Measurements from ENCODE around the gene CELA2A.
"Not testable (repeated sequence)": the region's sequence is repeated elsewhere in the genome, so short reads cannot be mapped to it uniquely, and the experiment has no call there.

The CELA2A gene

DNA sequence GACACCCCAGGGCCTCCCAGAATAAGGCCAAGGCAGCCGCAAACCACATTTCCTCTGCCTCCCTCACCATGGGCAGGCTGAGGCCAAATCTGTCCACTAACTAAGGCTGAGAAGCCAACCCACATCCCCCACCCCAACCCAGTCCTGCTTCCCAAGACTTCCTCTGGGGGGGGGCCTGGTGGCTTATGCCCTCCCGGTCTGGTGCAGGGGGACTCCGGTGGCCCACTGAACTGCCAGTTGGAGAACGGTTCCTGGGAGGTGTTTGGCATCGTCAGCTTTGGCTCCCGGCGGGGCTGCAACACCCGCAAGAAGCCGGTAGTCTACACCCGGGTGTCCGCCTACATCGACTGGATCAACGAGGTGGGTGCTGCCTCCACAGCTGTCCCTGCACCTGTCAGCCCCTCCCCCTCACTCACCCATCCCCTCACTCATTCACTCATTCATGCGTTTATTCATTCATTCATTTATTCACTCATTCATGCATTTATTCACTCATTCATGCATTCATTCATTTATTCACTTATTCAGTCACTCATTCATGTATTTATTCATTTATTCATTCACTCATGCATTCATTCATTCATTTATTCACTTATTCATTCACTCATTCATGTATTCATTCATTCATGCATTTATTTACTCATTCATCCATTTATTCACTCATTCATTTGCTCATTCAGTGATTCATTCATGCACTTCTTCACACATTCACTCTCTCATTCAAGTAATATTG is 11.0 kb upstream of the CELA2A start:
- DNase-seq (ENCODE audit: low spot score): no peak

DNA sequence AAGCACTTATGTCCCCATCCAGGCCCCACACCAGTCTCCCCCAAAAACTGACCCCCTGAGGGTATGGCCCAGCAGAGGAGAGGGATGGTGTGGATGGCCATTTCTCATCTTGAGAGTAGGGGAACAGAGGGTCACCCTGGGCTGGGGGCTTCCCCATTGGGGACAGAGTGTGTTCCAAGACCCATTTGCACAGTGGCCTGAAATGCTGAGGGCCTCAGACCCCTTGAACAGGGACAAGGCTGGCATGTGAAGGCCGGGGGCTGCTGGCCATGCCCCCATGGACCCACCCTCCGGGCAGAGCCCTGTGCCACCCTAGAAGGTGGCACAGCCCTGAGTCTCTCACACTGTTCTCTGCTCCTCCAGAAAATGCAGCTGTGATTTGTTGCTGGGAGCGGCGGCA is 10.3 kb upstream of the CELA2A start:
- no peak for DNase-seq (ENCODE audit: low spot score)

DNA sequence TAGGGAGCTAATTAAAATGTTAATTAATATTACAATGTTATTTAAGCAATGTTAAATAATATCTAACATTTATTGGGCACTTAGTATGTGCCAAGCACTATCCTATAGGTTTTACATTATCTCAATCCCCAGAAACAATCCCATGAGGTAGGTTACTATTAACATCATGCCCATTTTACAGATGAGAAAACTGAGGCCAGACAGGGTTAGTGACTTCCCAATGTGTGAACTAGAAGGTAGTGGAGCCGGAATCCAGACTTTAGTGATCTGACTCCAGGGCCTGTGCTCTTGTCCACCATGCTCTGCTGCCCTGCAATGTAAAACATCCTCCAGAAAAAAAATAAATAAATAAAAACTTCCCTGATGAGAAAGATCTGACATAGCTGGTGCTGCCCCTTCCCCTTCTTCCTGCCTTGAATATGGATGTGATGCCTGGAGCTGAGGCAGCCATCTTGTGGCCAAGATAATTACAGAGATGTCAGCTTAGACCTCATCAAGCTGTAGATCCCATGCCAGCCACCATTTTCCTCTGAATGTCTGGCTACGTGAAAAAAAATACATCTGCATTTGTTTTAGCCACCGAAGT is 7.6 kb upstream of the CELA2A start:
- no peak for DNase-seq (ENCODE audit: low spot score)

DNA sequence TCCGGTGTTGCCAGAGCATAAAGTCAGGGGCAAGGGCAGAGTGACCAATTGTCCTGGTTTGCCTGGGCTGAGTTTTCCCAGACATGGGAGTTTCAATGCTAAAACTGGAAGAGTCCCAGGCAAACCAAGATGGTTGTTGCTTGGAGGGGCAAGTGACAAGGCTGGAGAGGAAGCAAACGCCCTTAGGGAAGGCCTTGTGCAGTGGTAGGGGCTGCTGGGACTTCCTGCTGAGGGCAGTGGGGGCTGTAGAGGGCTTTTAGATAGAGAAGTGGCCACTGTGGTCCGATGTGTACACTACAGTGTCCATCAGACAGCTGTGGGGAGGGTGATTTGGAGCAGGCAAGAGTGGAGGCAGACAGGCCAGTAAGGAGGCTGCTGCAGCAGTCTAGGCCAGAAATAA is 7.0 kb upstream of the CELA2A start:
- no peak for DNase-seq (ENCODE audit: low spot score)

DNA sequence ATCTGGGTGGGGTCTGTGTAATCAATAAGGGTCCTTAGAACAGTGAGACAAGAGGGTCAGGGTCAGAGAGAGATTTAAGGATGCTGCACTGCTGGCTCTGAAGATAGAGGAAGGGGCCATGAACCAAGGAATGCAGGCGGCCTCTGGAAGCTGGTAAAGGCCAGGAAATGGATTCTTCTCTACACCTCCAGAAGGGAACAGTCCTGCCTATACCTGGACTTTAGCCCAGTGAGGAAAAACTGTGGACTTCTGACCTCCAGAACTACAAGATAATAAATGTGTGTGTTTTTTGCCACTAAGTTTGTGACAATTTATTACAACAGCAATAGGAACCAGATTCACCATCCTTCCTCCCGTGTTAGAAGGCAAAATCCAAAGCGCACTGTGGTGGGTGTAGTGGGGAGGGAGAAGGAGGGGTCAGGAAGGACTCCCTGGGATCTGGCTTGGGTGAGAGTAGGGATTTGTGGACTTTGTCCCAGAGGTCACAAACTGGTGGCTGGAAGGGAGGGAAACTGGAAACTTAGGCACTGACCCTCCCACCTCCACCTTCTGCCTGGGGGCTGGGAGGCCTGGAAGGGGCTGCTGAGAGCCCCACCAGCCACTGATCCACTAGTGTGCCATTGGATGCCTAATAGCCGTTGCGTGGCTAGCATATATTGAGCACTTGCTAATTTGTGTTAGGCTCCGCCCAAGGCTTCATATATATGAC is 5.4 kb upstream of the CELA2A start:
- no peak for DNase-seq (ENCODE audit: low spot score)

DNA sequence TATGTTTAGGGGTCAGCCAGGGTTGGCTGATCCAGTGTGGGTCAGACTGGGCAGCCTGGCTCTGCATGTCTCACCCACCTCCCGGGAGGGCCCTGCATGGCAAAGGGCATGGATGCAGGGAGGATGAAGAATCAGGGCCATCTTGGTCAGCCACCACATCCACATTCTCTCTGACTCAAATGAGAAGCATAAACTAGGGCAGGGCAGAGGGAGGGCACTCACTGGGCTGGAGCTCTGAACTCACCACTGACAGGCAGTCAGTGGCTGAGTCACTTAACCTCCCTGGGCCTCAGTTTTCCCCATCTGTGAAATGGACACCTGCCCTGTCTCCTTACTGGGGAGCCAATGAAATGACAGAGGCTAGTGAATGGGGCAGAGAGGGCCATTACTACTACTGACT is 4.3 kb upstream of the CELA2A start:
- DNase-seq (ENCODE audit: low spot score): peak; percentile 41

DNA sequence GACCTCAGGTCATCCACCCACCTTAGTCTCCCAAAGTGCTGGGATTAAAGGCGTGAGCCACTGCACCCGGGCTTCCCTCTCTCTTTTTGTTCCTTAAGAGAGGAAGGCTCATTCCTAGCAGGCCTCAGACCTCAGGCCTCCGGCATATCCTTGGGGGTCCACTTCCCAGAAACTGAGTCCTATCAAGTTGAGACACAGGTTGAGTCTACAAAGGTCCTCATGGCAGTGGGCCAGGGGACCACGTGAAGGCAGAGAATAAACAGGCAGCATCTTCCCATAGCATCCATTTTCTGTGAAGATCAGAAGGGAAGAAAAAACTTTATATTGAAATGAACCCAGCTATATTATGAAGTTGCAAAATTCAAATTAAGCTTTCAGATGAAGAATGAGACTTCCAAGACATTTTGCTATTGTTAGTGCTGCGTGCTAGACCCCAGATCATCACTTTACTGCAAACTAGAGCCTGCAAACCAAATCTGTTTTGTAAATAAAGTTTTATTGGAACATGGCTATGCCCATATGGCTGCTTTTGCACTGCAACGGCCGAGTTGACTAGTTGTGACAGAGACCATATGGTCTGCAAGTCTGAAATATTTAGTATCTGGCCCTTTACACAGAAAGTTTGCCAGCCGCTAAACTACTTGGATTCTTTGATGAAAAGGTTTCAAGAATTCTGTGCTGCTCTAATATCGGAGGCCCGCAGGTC is 3.5 kb upstream of the CELA2A start:
- DNase-seq (ENCODE audit: low spot score): no peak

DNA sequence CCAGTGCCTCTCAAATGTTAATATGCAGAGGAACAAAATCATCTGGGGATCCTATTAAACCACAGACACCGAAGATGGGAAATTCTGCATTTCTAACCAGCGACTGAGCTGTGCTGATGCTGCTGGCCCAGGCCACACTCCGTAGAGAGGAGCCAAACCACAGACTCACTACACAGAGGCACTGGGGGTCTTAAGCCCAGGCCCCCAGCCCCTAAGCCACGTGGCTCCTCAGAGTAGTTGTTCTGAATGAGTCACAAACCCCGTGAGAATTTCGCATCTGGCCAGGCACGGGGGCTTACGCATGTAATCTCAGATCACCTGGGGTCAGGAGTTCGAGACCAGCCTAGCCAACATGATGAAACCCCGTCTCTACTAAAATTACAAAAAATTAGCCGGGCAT is 2.8 kb upstream of the CELA2A start:
- DNase-seq (ENCODE audit: low spot score): no peak

DNA sequence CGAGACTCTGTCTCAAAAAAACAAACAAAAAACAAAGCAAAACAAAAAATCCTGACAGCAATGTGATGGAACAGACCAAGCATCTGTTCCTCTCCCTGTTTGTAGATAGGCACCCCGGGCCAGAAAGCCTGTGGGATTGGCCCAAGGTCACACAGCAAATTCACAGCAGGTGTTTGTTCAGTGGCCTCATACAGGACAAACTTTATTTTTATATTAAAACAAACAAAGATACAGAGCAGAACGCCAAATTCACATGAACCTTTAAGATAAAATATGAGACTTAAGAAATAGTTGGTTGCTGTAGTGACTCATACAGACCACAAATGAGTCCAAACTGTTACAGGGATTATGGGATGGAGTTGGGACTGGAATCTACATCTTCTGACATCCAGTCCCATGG is 2.3 kb upstream of the CELA2A start:
- DNase-seq (ENCODE audit: low spot score): peak; percentile 23

DNA sequence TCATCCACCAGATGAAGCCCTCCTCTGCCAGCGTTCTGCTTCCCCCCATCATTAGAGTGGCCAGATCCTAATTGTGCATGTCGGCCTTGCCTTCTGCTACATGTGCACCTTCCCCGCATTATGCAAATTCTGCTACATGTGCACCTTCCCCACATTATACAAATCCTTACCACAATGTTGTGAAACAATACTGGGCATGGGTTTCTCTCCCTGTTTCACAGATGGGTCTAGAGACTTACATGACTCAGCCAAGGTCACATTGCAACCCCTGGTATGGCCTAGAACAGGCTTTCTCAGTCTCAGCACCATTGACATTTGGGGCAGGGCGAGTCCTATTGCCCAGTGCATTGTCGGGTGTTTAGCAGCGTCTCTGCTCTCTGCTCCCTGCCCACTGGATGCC is 1.0 kb upstream of the CELA2A start:
- no peak for DNase-seq (ENCODE audit: low spot score)

DNA sequence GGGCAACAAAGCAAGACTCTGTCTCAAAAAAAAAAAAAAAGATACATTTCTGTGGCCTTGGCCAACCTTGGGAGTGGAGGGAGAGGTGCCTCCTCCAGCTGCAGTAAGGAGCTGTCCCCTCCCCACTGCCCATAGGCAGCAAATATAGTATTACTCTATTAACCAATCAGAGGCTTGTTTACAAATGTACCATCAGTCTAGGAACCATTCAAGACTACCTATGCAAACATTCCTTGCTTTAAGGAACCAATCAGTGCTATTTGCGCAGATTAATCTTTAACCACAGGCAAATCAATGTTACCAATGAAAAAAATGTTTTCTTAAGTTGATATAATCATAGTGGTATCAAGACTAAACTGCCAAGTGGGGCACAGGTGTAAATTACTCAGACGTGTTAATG is 1.1 kb downstream of the CELA2A start:
- DNase-seq (ENCODE audit: low spot score): no peak

DNA sequence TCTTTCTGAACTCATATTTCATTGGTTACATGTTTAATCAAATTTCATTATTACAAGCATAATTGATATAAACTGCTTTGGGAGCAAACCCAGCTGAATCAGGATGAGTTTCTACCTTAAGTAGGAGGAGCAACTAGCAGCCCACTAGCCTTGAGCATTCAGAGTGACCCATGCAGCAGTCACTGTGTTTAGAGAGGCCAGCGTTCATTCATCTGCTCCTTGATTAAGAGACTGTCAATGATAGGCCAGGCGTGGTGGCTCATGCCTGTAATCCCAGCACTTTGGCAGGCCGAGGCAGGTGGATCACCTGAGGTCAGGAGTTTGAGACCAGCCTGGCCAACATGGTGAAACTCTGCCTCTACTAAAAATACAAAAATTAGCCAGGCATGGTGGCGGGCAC is 1.9 kb downstream of the CELA2A start:
- not testable (repeated sequence) for DNase-seq (ENCODE audit: low spot score)

DNA sequence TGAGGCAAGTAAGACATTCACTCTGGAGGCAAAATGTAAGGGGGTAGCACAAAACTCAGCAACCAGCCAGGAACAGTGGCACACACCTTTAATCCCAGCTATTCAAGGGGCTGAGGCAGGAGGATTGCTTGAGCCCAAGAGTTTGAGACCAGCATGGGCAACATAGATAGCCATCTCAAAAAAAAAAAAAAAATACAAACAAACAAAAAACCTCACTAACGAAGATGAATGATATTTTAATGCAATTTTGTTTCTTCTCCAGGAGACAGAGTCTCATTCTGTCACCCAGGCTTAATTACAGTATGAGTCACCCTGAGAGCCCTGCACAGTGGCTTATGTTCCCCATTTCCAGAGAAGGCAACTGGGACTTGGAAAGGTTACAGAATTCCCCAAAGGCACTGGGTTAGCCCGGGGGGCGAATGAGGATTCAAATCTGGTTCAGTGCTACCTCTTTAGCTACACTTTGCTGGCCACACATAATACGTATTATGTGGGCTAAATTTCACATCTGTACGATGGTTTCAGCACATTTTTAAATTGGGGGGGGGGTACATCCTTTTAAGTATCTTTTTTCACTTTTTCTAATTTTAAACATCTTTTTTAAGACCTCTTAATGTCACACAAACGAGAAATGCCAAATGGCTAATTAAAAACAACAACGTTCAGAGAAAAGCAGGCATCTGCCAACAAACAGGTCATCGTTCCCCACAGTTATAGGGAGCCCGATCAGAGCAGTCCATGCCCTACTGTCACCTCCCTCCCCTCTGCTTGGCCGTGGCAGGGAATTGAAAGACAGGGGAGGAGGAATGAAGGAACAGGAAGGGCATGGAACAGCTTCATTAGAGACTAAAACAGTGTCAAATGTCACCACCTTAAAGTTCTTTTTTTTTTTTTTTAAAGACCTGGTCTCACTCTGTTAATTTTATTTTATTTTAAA is 3.5 kb downstream of the CELA2A start:
- peak; percentile 28 for DNase-seq (ENCODE audit: low spot score)

DNA sequence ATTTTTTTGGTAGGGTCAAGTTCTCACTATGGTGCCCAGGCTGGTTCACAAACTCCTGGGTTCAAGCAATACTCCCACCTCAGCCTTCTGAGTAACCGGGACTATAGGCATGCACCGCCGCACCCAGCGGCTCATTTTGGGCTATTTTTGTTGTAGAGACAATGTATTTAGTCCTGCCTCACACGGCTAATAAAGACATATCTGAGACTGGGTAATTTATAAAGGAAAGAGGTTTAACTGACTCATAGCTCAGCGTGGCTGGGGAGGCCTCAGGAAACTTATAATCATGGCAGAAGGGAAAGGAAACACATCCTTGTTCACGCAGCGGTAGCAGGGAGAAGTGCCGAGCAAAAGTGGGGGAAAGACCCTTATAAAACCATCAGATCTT is 4.2 kb downstream of the CELA2A start:
- no peak for DNase-seq (ENCODE audit: low spot score)

DNA sequence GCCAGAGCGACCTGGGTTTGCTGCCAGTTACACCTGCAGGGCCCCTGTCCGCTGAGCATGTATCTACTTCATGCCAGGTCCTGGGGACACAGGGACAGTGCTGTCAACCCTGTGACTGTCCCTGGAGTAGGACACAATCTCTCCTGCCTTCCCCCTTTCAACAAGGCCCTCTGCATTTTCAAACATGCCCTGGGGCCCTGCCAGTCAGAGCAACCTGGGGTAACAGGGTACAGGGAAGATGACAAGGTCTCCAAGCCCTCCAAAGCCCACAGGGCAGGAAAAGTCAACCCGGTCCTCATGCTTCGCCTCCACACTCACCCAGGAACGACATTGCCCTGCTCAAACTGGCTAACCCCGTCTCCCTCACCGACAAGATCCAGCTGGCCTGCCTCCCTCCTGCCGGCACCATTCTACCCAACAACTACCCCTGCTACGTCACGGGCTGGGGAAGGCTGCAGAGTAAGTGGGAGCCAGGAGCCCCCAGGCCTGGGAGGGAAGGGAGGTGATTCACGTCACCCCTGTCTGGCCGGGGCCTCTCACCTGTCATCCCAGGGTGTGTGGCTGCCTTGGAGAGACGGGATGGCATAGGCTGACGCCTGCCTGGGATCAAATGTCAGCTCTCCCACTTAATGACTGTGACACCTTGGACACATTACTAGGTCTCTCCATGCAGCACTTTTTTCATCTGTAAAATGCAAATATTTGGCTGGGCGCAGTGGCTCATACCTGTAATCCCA is 6.7 kb downstream of the CELA2A start:
- not testable (repeated sequence) for DNase-seq (ENCODE audit: low spot score)

DNA sequence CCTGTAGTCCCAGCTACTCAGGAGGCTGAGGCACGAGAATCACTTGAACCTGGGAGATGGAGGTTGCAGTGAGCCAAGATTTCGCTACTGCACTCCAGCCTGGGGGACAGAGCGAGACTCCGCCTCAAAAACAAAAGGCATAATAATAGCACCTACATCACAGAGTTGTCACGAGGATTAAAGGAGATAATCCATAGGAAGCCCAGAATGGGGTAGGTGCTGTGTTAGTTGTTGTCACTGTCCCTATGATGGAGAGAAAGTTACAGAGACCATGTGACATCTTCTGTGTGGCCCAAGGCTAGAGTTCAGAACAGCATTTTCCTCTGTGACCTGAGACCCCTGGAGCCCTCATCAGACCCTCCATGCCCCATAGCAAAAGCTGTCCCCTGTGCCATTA is 7.4 kb downstream of the CELA2A start:
- not testable (repeated sequence) for DNase-seq (ENCODE audit: low spot score)

DNA sequence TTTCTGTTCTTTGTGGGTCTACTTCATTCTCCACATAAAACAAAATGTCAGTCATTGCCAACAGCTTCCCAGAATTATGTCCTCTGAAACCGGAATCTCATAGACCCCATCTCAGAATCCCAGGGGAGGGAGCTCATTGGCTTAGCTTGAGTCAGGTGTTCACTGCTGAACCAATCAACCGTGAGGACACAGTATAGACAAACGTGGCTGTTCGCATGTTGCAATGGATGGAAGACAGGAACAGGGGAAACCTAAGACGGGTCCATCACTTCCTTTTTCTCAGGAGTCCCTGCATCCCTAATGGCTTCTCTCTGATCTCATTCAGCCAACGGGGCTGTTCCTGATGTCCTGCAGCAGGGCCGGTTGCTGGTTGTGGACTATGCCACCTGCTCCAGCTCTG is 9.1 kb downstream of the CELA2A start:
- no peak for DNase-seq (ENCODE audit: low spot score)

DNA sequence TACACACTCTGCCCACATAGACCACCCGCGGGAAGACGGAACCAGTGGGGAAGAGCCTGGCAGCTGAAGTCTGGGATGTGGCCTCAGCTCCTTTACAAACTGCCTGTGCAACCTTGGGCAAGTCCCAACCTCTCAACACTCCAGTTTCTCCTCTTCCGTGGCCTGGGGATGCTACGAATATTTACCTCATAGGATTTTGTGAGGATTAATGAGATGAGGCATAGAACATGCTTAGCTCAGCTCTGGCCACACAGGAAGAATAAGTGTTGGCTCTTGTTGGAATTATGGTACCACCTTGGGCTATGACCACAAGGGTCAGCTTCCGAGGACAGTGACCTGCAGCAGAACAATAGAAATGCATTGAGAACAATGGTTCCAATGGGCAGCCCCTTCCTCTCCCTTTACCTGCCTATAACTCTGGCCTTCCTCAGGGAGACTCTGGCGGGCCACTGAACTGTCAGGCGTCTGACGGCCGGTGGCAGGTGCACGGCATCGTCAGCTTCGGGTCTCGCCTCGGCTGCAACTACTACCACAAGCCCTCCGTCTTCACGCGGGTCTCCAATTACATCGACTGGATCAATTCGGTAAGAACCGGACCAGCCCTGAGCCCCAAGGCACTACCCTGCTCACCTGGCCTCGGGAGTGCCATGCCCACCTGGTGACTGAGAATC is 10.6 kb downstream of the CELA2A start:
- not testable (repeated sequence) for DNase-seq (ENCODE audit: low spot score)

DNA sequence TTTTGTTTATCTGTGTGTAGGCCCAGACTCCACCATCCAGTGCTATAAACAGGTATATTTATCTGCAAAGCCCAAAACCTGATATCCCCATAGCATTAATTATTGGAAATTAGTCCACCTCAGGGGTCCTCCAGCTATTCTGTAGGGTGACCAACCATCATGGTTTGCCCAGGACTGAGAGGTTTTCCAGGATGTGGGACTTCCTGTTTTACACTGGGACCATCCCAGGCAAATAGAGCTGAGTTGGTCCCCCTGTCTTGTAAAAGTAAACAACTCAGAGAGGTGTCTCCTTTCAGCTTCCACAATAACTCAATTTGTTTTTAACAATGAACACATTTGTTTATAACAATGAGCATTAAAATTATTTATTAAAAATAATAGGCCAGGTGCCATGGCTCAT is 11.6 kb downstream of the CELA2A start:
- no peak for DNase-seq (ENCODE audit: low spot score)

DNA sequence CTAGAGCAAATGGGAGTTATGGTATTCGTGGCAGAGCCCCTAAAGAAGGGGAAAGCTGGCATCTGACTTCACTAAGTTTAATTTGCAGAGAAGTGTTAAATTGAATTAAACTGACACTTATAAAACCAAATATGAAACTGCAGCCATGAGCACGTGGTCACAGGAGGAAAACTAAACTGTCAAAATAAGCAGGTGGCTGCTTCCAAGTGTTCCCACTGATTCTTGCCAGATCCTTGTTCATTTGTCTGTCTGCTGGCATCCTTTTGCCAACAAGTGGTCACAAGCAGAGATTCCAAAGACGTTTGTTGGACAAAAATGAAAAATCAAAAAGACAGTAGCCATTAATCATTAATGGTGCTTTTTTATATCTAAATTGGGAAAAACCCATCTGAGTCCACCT is 12.8 kb downstream of the CELA2A start:
- DNase-seq (ENCODE audit: low spot score): no peak

Data from RKO (cell line).